Activated CD8-positive, alpha-beta T cell treated with anti-CD3 and anti-CD28 coated beads, Interleukin-2, amount 10 ng/mL, durations not matched to agents 7 days and 5 days (primary cell): ENCODE data around the gene UCKL1. TPM values are rescaled to one million over a fixed set of nuclear protein-coding genes. Genes with fewer than 3 reads are reported as not detected.
"Not testable (repeated sequence)": the region's sequence is repeated elsewhere in the genome, so short reads cannot be mapped to it uniquely, and the experiment has no call there.

Experiments used
- ATAC-seq: fragments of 150-1000 bp; cut with Tn5 transposase; one replicate; pipeline ENCODE4 v1.10.0; 2021; ENCODE audit warnings: moderate library complexity
- CTCF ChIA-PET: fragments of 350-600 bp; sonication (Branson Sonifier 250); formaldehyde crosslinking; loops from one replicate; lab custom pipeline; 2021; ENCODE audit warnings: antibody characterized with exemption; lab: Charles Lee
- POLR2A ChIA-PET: fragments of 350-600 bp; sonication (Branson Sonifier 250); formaldehyde crosslinking; loops from one replicate; lab custom pipeline; 2021; ENCODE audit warnings: antibody characterized with exemption; lab: Charles Lee
- DNase-seq: peaks from one replicate; pipeline ENCODE4 v3.0.0-alpha.2; 2020
- H3K27ac Mint-ChIP-seq: one replicate; pipeline ENCODE4 v1.8.0; 2021; ENCODE audit warnings: mild to moderate bottlenecking, mixed read lengths
- H3K27me3 Mint-ChIP-seq: one replicate; pipeline ENCODE4 v1.8.0; 2021; ENCODE audit warnings: low read depth, mixed read lengths
- H3K36me3 Mint-ChIP-seq: one replicate; pipeline ENCODE4 v1.8.0; 2021; ENCODE audit warnings: low read depth, mixed read lengths
- H3K4me1 Mint-ChIP-seq: one replicate; pipeline ENCODE4 v1.8.0; 2021; ENCODE audit warnings: low read depth, mixed read lengths
- H3K4me3 Mint-ChIP-seq: one replicate; pipeline ENCODE4 v1.8.0; 2021; ENCODE audit warnings: mild to moderate bottlenecking, mixed read lengths
- H3K9me3 Mint-ChIP-seq: one replicate; pipeline ENCODE4 v1.8.0; 2022; ENCODE audit warnings: mixed read lengths; ENCODE audit not compliant: insufficient read depth
- total RNA-seq, 2 experiments: library from RNA; stranded (reverse); gene quantifications; one replicate each; pipeline ENCODE4 v1.2.3, GENCODE V29; 2021

The UCKL1 gene
- total RNA-seq, 2 experiments from 2014 or later: 41.1 to 45.4 TPM

- not testable (repeated sequence) for H3K27ac Mint-ChIP-seq, H3K27me3 Mint-ChIP-seq, H3K9me3 Mint-ChIP-seq, H3K4me3 Mint-ChIP-seq, ATAC-seq, DNase-seq
- H3K4me1 Mint-ChIP-seq: peaks cover 42% of the 10 kb centered on the region
- CTCF ChIA-PET: interaction anchor here (2.4 kb wide), 1 partner anchor 435 kb away, joined by 10 read pairs; the partner anchor contains the start of gene PTK6
- POLR2A ChIA-PET: interaction anchor here (1.1 kb wide), 1 partner anchor 10 kb away, joined by 3 read pairs; no protein-coding TSS in a partner anchor
- peaks cover 26% of the 10 kb centered on the region for H3K36me3 Mint-ChIP-seq
Measured at GRCh38 chr20:63971960-63972311, 15.7 kb upstream of the UCKL1 start.

- ChIA-PET CTCF (no interaction called here), POLR2A (interaction anchor here (1.0 kb wide), 1 partner anchor 14 kb away, joined by 3 read pairs; the partner anchor contains the start of gene UCKL1)
- no peak for DNase-seq
- Mint-ChIP-seq H3K9me3 (no peaks in the 10 kb centered on the region), H3K4me3 (peak overlapping the region; percentile 68), H3K27ac (no peak overlapping the region), H3K36me3 (peaks cover 26% of the 10 kb centered on the region), H3K27me3 (no peaks in the 10 kb centered on the region), H3K4me1 (peaks cover 32% of the 10 kb centered on the region)
- no peak for ATAC-seq
Measured at GRCh38 chr20:63970714-63971431, 14.7 kb upstream of the UCKL1 start.

- peak within 1 kb of the TSS; percentile 78 for H3K4me3 Mint-ChIP-seq
- ATAC-seq: peak; percentile 32
- DNase-seq: peak; percentile 64
- POLR2A ChIA-PET: no interaction called here
- CTCF ChIA-PET: no interaction called here
- H3K4me1 Mint-ChIP-seq: peaks cover 32% of the 10 kb centered on the region
- peaks cover 26% of the 10 kb centered on the region for H3K36me3 Mint-ChIP-seq
- no peaks in the 10 kb centered on the region for H3K9me3 Mint-ChIP-seq
- no peaks in the 10 kb centered on the region for H3K27me3 Mint-ChIP-seq
- peak within 1 kb of the TSS; percentile 86 for H3K27ac Mint-ChIP-seq
Measured at GRCh38 chr20:63969838-63970713, 13.9 kb upstream of the UCKL1 start, which contains the start of gene ZNF512B. TSS of gene ZNF512B (minus strand) at chr20:63969930. CDS start at chr20:63967950, 1,980 bp downstream.

GRCh38 chr20:63968928-63969760 lies 12.9 kb upstream of the UCKL1 start:
- H3K27ac Mint-ChIP-seq: peak overlapping the region; percentile 86
- CTCF ChIA-PET: interaction anchor here (1.1 to 1.9 kb wide), 3 partner anchors 8 to 69 kb away, joined by 3 to 6 read pairs (median 4); partner anchors contain the start of gene PRPF6
- H3K9me3 Mint-ChIP-seq: no peaks in the 10 kb centered on the region
- ATAC-seq (peak; percentile 29), DNase-seq (no peak)
- H3K4me1 Mint-ChIP-seq: peaks cover 26% of the 10 kb centered on the region
- POLR2A ChIA-PET: interaction anchor here (0.6 to 1.4 kb wide), 5 partner anchors 12 to 262 kb away, joined by 3 to 4 read pairs (median 3); partner anchors contain the start of genes ARFRP1, PRPF6, UCKL1 and ZGPAT
- peaks cover 22% of the 10 kb centered on the region for H3K36me3 Mint-ChIP-seq
- H3K27me3 Mint-ChIP-seq: no peaks in the 10 kb centered on the region
- H3K4me3 Mint-ChIP-seq: peak overlapping the region; percentile 78

GRCh38 chr20:63968136-63968927 lies 12.1 kb upstream of the UCKL1 start:
- ChIA-PET CTCF (interaction anchor here (1.1 to 1.9 kb wide), 3 partner anchors 9 to 70 kb away, joined by 3 to 6 read pairs (median 4); partner anchors contain the start of gene PRPF6), POLR2A (interaction anchor here (0.6 to 1.4 kb wide), 6 partner anchors 12 to 261 kb away, joined by 3 to 5 read pairs (median 3); partner anchors contain the start of genes ARFRP1, PRPF6, UCKL1 and ZGPAT)
- H3K9me3 Mint-ChIP-seq: no peaks in the 10 kb centered on the region
- no peaks in the 10 kb centered on the region for H3K27me3 Mint-ChIP-seq
- DNase-seq (no peak), ATAC-seq (no peak)
- peaks cover 18% of the 10 kb centered on the region for H3K36me3 Mint-ChIP-seq
- peaks cover 19% of the 10 kb centered on the region for H3K4me1 Mint-ChIP-seq
- peak overlapping the region; percentile 86 for H3K27ac Mint-ChIP-seq
- H3K4me3 Mint-ChIP-seq: peak overlapping the region; percentile 78

GRCh38 chr20:63967330-63968135 lies 11.3 kb upstream of the UCKL1 start:
- ATAC-seq (no peak), DNase-seq (no peak)
- Mint-ChIP-seq H3K36me3 (peaks cover 22% of the 10 kb centered on the region), H3K27ac (no peak overlapping the region), H3K9me3 (no peaks in the 10 kb centered on the region), H3K27me3 (no peaks in the 10 kb centered on the region), H3K4me1 (peaks cover 19% of the 10 kb centered on the region), H3K4me3 (no peak overlapping the region)
- ChIA-PET POLR2A (interaction anchor here (0.6 to 1.4 kb wide), 3 partner anchors 11 to 44 kb away, joined by 3 to 5 read pairs (median 4); partner anchors contain the start of gene UCKL1), CTCF (interaction anchor here (1.3 to 1.9 kb wide), 2 partner anchors 10 to 13 kb away, joined by 3 to 6 read pairs; partner anchors contain the start of gene PRPF6)

- Mint-ChIP-seq H3K36me3 (peaks cover 22% of the 10 kb centered on the region), H3K4me3 (no peak overlapping the region), H3K9me3 (no peaks in the 10 kb centered on the region), H3K4me1 (peaks cover 15% of the 10 kb centered on the region), H3K27me3 (no peaks in the 10 kb centered on the region), H3K27ac (no peak overlapping the region)
- ChIA-PET CTCF (no interaction called here), POLR2A (no interaction called here)
- ATAC-seq (no peak), DNase-seq (no peak)
Measured at GRCh38 chr20:63966944-63967322, 10.7 kb upstream of the UCKL1 start.

GRCh38 chr20:63966172-63966943 lies 10.1 kb upstream of the UCKL1 start:
- CTCF ChIA-PET: no interaction called here
- Mint-ChIP-seq H3K4me1 (peaks cover 15% of the 10 kb centered on the region), H3K36me3 (peaks cover 25% of the 10 kb centered on the region), H3K9me3 (no peaks in the 10 kb centered on the region), H3K27me3 (no peaks in the 10 kb centered on the region), H3K4me3 (no peak overlapping the region), H3K27ac (no peak overlapping the region)
- ATAC-seq (no peak), DNase-seq (no peak)
- POLR2A ChIA-PET: no interaction called here

- Mint-ChIP-seq H3K4me3 (no peak overlapping the region), H3K4me1 (peaks cover 10% of the 10 kb centered on the region), H3K27ac (no peak overlapping the region), H3K9me3 (no peaks in the 10 kb centered on the region), H3K27me3 (no peaks in the 10 kb centered on the region), H3K36me3 (peaks cover 26% of the 10 kb centered on the region)
- CTCF ChIA-PET: no interaction called here
- no peak for DNase-seq
- POLR2A ChIA-PET: no interaction called here
- no peak for ATAC-seq
Measured at GRCh38 chr20:63964412-63964811, 8.2 kb upstream of the UCKL1 start.
